GM08714 (cell line): Measurements from ENCODE around the gene PSG1.
"Not testable (repeated sequence)": the region's sequence is repeated elsewhere in the genome, so short reads cannot be mapped to it uniquely, and the experiment has no call there.

ENCODE experiments used
- H3K4me3 ChIP-seq: fragments of 200-500 bp; sonication (Bioruptor generic); 2 replicates; pipeline ENCODE4 v1.5.1; 2014; ENCODE audit warnings: mild to moderate bottlenecking, low read length, inconsistent platforms
- ZNF274 ChIP-seq: IDR thresholded peaks from 2 replicates; pipeline ENCODE4 v1.6.1; 2012; ENCODE audit warnings: mild to moderate bottlenecking, low read depth, low read length

The PSG1 gene

DNA sequence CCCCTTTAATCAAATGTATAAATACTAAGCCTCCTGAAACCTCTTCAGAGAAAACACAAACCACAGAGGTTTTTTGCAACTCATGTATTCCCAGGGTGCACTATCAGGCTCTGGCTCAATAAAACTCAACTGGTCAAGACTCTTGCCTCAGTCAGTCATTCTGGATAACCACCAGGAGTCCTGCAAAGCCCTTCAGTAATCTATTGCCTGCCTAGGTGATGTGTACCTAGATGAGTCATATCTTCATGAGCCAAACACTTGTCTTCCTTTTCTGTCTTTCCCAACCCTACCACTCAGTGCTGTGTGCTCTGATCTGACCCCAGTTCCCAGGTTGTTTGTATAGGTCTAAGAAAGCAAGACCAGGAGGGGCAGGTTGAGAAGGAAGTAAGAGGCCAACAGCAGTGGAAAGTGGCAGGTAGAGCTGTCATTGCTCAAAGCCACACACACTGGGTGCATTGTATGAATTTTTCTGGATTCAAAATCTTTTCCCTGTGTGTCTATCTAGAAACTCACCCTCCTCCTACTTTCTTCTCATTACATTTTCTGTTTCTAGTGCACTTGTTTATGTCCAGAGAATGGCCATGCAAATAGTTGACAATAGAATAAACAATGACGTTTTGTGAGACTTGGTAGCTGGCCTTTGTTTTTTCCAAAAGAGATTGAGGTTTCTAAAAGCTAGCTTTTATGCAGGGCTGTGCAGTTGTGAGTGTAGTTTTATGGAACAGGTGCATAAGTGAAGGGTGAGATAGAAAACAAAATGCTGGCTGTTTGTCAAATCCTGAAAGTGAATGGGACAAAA lies 48.1 kb downstream of the PSG1 start:
- H3K4me3 ChIP-seq: no peak overlapping the region
- no peak for TF ChIP-seq ZNF274

GRCh38 chr19:42821306-42821977 lies 58.1 kb downstream of the PSG1 start:
- H3K4me3 ChIP-seq: not testable (repeated sequence)

DNA sequence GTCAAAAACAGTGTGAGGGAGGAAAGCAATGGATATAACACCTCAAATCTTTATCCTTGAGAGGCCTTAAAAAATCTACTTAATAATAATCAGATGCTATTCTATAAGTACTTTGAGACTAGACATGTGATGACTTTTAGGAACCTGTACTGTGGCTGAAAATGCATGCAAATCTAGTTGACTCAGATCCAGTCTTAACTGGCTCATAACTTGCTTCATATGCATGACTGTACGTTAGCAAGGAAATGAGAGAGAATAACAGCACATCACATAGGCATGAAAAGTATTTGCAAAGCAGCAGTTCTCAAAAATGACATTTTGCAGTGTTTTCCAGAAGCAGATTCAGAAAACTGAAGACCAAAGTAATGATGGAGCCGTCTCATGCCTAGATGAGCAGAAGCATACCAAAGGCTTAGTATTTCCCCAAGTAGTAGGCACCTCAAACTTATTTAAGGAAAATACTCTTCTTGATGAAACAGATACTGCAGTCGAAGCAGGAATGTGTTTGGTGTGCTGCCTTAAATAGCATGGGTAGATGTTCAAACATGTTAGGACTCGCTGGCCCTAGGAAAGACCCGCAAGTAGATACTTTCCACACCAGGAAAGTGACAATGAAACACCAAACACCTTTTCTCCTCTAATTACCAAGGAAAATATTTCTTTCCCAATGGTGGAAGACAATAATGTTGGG lies 59.4 kb downstream of the PSG1 start:
- H3K4me3 ChIP-seq: not testable (repeated sequence)

GRCh38 chr19:42816894-42817293 lies 62.6 kb downstream of the PSG1 start:
- no peak for TF ChIP-seq ZNF274
- H3K4me3 ChIP-seq: no peak overlapping the region
